Stimulated activated CD8-positive, alpha-beta memory T cell treated with anti-CD3 and anti-CD28 coated beads, Interleukin-12 subunit alpha, Interleukin-12 subunit beta, amount 100 ng/mL, for 24 hours (primary cell): ENCODE results near the gene PFN3.

Experiments
- DNase-seq: peaks from one replicate; pipeline ENCODE4 v3.0.0-alpha.2; 2020; ENCODE audit errors: extremely low read depth

The PFN3 gene

DNA sequence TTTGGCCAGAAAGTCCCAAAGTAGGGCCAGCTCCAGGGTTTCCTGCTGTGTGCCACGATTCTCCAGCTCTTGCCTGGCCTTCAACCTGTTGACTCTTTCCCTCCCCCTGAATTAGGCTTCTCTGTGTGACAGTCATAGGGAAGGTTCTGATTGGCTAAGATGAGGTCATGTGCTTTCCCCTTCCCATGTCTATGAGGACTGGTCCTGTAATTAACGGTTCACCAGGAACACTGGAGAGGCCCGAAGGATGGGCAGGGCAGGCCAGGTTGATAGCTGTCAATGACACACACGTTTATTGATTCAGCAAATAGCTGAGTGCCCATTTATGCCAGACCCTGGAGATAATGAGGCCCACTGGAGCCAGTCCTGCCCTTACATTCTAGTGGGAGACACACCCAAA lies 37.2 kb upstream of the PFN3 start:
- DNase-seq: no peak

- DNase-seq: no peak
Measured at GRCh38 chr5:177435847-177436536, 35.5 kb upstream of the PFN3 start.

DNA sequence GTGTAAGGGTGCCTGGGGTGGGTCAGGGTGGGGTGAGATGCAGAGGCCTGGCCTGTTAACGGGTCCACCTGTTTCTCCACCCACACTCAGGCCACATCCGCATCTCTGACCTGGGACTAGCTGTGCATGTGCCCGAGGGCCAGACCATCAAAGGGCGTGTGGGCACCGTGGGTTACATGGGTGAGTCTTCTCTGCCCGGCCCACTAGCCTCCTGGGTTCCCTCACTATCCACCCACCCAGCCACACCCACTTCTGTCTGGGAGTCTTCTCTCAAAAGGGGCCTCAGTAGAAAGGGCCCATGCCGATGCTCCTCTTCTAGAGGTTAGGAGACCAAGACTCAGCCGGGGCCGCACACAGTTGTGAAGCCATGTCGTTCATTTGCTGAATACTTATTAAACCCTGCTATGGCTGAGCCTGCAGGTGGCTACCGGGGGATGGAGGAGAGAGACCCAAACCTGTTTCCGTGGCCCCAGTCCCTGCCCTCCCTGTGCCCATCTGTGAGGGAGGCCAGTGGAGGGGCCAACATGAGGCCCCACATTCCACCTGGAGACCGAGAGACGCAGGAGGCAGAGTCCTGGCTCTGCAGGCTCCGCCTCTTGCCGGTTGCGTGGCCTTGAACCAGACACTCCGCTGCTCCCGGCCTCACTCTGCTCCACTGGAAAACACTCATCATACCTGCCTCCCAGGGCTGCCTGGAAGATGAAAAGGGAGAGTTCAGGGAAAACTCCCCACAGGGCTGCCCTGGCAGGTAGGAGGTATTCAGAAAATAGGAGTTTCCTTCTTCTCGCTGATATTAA lies 34.7 kb upstream of the PFN3 start:
- DNase-seq: no peak

DNA sequence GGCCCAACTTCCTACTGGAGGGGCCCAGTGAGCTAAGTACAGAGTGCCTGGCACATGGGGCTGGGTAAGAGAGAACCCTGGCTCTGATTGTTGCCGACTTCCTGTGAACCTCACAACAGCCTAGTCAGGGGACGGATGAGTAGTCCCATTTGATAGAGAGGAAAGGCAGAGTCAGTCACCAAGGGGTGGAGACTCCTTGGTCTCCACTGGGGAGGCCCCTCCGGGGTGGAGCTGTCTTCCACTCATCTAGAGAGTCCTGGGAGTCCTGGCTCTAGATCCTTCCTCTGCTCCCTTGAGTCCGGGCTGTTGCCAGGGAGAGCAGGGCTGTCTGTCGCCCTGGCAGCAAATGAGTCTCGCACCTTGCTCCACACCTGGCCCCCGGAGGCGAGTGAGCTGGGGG lies 34.0 kb upstream of the PFN3 start:
- DNase-seq: no peak

DNA sequence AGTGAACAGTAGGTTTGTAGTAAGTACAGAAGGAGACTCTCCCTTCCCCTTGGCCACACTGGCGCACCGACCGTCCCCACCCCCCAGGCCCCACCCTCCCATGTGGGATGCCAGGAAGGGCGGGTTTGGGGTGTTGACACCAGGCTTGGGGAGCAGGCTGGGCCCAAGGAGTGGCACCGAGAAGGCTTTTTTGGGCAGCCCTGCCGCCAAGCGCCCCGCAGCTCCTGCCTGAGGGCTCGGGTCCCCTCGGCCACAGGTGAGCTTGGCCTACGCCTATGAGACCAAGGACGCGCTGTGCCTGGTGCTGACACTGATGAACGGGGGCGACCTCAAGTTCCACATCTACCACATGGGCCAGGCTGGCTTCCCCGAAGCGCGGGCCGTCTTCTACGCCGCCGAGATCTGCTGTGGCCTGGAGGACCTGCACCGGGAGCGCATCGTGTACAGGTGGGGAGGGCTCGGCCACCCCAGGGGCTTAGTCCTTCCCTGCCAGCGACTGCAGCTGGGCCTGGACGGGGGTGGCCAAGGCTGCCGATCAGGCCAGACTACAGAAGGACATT lies 33.3 kb upstream of the PFN3 start:
- no peak for DNase-seq

GRCh38 chr5:177432839-177433657 lies 32.6 kb upstream of the PFN3 start:
- no peak for DNase-seq

- DNase-seq: no peak
Measured at GRCh38 chr5:177432143-177432838, 31.8 kb upstream of the PFN3 start.

DNA sequence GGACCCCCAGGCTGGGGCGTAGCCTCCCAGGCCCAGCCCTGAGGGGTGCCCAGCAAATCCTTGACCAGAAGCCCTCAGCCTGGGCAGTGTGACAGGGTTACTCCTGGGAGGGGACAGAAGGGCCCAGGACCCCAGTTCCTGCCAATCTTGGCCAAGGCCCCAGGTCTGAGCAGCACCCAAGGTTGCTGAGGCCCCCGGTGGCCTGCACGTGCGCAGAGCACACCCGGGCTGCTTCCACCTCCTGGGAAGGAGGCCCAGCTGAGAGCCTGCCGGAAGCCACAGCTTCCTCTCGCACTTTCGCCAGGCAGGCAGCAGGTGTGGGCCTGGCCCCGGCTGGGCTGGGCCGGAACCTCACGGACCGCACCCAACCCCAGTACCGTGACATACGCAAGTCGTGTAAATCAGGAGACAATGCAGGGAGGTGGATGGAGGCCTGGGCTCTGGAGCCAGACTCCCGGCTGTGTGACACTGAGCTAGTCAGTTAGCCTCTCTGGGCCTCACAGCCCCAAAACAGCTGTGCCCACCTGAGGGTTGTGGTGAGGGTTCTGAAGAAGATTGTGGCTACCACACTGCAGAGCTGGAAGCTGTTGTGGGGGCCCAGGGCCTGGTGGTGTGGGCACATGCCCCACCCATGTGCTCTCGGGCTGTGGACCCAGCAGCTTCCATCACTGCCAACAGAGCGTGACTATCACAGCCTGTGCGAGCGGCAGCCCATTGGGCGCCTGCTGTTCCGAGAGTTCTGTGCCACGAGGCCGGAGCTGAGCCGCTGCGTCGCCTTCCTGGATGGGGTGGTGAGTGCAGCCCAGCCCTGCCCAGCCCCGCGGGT lies 31.1 kb upstream of the PFN3 start:
- no peak for DNase-seq

GRCh38 chr5:177430972-177431316 lies 30.5 kb upstream of the PFN3 start:
- no peak for DNase-seq

DNA sequence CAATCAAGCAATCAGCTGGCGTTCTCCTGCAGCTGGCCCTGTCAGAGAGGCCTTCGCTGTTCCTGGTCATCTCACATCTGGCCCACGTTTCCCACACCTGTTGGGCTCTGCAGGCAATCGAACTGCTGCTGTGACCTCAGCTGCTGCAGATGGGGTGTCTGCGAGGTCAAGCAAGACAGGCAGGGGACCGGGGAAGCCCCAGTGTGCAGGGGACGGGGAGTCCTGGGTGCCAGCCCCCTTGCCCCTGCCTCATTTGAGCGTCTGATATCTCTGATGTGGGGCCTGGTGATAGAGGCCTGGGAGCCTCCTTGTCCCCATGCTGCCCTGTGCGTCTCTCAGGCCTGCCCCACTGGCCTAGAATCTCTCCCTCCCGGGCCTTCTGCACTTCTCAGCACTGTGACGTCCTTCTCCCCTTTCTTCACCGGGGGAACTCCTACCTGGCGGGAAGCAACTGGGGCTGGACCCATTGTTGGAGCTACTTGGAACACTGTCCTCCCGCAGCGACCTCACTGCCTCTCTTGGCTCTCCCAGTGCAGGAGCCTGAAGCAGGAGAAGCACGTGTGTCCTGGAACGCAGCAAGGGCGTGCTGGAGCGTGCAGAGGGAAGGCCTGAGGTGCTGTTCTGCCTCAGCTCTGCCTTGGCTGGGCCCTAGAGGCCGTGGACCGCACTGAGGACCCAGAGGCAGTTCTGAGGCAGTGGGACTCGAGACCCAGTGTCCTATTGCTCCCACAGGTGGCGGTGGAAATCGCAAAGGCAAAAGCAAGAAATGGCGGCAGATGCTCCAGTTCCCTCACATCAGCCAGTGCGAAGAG lies 29.9 kb upstream of the PFN3 start:
- no peak for DNase-seq

DNA sequence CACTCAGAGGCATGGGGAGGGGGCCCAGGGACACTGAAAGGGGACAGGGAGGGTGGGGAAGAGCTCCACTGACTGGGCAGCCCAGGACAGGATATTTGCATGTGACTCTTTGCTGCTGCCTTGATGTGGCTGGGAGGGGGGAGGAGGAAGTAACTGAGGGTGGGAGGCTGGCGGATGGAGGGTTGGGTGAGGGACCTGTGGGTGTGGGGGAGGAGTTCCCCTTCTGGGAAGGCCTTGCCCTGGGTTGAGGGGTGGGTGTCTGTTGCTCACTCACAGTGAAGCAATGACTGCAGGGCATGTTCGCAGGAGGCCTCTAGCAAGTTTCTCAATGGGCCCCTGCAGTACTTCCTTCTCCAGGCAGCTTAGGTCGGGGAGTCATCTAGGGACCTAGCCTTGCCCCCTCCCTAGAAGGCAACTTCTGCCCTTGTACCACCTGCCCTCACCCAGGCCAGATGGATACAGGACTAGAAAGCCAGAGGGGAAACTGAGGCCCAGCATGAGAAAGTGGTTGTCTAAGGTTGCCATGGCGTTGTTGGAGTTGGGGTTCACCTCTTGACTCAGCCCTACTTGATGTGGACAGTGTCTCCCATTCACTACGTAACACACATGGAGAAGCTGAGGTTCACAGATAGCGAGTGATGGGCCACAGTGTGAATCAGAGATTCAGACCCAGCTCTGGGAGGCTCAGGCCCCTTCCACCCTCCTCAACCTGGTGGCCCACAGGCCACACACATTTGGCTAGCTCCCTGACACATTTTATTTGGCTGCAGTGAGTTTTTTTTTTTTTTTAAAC lies 29.0 kb upstream of the PFN3 start:
- DNase-seq: peak; percentile 70

DNA sequence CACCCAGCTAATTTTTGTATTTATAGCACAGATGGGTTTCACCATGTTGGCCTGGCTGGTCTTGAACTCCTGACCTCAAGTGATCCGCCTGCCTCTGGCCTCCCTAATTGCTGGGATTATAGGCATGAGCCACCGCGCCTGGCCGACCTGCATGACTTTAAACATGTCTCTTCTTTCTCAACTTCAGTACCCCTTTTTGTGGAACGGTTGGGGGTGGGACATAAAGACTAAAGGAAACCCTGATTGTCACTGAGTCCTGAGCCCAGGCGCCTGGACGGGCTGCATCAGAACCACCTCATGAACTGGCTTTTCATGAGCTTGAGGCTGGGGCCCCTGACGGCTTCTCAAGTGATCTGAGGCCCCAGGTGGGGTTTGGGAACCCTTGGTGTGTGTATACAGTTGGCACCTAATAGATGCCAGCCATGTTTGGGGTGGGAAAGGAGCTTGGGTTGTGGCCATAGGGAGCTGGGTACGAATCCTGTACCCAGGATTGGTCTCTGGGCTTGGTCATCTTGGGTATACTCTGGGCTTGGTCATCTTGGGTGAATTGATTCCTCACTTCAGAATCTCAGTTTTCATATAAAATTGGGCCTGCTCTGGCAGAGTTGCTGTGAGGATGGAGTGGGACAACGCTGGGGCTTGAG lies 28.2 kb upstream of the PFN3 start:
- DNase-seq: no peak

GRCh38 chr5:177427919-177428573 lies 27.6 kb upstream of the PFN3 start:
- no peak for DNase-seq

- no peak for DNase-seq
Measured at GRCh38 chr5:177427211-177427822, 26.9 kb upstream of the PFN3 start.

GRCh38 chr5:177426566-177427210 lies 26.2 kb upstream of the PFN3 start, which contains the start of gene GRK6:
Gene GRK6 (plus strand): TSS chr5:177426676. CDS start chr5:177426846, 170 bp downstream.
- DNase-seq: no peak

GRCh38 chr5:177425801-177426565 lies 25.5 kb upstream of the PFN3 start:
- peak; percentile 99 for DNase-seq
